Stimulated activated CD8-positive, alpha-beta memory T cell treated with anti-CD3 and anti-CD28 coated beads, Interleukin-12 subunit alpha, Interleukin-12 subunit beta, amount 100 ng/mL, for 24 hours (primary cell): ENCODE results near the gene LRRC1.

Experiments used
- DNase-seq: peaks from one replicate; pipeline ENCODE4 v3.0.0-alpha.2; 2020; ENCODE audit errors: extremely low read depth

Gene LRRC1

GRCh38 chr6:53924277-53924676 is 129.5 kb downstream of the LRRC1 start:
- DNase-seq, result no peak

GRCh38 chr6:53924821-53925422 is 130.1 kb downstream of the LRRC1 start:
- DNase-seq, result no peak

- DNase-seq, result no peak
These were observed 131.1 kb downstream of the LRRC1 start for GRCh38 chr6:53925891-53926290.

DNA sequence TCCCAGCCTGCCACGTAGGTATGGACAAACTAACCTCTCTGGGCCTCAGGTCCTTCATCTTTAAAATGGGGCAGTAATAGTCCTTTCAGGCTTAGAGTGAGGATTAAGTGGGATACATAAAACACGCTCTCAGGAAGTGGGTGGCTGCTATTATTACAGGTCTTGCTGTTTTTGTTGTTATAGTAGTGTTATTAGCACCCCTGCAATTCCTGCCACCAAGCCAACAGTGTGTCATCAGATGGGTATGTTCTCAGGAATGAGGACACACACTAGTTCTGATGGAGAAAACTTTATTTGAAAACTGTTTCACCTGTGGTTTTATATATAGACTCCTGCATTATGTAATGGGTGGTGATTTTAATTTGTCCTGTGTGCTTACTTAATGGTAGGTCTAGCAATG is 131.7 kb downstream of the LRRC1 start:
- DNase-seq, result no peak

DNA sequence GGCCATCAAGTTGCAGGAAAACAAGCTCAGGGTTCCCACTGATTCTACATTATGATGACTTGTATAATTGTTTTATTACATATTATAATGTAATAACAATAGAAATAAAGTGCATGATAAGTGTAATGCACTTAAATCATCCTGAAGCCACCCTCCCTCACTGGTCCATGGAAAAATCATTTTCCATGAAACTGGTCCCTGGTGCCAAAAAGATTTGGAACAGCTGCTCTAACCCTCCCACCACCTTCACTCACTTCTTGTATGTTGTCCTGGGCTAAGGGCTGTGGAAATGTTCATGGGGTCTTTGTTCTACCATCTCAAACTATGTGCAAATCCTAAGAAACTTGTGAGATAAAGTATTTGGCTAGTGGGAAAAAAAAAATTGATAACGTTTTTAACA is 133.8 kb downstream of the LRRC1 start:
- DNase-seq, result no peak

DNA sequence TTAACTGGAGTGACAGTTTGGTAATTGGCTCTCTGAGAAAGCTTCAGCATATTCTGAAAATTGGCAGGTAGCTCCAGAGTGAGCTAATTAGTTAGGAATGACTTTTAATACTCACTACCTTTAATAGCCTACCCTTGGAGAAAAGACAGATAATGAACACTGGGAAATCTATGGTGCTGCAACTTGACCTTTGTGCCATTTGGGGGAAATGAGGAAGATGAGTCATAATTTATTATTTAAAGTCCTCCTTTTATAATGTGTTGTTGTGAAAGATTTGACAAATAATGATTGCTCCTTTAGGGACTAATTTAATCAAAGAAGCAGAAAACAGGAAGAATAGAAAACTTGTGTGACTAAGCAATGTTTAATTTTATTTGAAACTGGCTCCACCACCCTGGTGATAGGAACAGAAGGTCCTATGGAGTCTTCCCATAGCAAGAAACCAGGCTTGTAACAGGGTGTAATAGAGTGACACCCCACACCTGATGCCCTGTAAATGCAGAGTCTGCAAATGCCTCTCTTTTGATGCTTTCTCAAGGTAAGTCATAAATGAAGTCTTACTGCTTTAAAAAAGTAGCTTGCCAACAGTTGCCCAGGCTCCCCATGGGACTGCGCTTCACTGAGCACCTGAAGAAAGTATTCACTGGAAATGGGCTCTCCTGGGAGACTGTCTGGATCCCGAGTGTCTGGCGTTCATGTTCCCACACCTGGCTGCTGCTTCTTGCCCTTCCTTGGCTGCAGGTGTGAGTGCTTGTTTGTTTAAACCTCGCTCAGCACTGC is 134.4 kb downstream of the LRRC1 start:
- DNase-seq, result no peak

- DNase-seq, result no peak
These were observed 135.0 kb downstream of the LRRC1 start for GRCh38 chr6:53929821-53930120.

- DNase-seq, result no peak
These were observed 135.5 kb downstream of the LRRC1 start for GRCh38 chr6:53930330-53930729.

DNA sequence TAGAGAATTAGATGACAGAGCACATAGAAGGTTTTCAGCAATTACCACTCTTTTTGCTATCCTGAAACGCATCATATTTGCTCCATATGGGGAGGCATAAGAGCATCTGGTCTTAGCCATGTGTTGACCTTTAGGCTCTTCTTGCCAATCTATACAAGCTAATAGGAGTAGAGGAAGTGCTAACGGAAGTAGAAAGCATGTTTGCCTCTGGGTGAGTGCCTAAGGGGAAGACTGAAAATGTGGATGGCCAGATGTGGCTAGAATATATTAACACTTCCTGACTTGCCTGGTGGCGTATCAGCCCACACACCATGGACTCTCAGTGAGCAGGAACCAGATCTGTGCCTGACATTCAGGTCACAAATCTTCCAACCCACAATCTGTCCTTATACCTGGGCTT is 136.3 kb downstream of the LRRC1 start:
- no peak for DNase-seq

GRCh38 chr6:53932516-53932915 is 137.7 kb downstream of the LRRC1 start:
- DNase-seq, result no peak

- no peak for DNase-seq
These were observed 139.2 kb downstream of the LRRC1 start for GRCh38 chr6:53934023-53934422.

DNA sequence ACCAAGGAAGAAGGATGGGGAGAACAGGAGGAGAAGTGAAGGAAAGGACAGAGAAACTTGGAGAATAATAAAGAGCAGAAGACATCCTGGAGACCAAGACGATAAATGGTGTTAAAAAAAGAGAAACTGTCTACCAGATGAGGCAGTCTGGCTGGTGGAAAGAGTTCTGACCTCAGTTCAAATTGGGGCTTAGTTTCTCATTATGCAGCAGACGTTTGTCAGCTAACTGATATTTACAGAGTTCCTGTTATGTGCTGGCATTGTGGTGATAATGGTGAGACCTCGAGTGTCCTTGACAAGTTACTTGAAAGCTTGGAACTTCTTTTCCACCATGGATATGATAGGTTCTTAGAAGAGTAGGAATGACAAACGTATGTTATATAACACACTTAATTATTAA is 142.7 kb downstream of the LRRC1 start:
- no peak for DNase-seq

DNA sequence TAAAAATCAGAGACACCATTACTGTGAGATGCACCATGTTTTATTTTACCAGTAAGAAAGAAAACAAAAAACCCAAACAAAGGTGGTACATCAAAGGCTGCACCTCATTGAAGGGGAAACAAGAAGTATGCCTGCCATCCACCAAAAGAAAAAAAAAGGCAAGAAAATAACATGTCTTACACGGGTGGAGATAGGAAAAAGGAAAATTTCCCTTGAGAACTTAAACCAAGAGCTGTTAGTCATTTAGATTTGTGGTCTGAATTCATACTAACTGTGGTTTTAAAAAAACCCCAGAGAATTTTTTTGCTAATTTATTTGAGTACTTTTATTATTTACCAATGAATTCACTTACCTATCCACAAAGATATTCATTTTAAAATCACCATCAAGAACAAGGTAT is 144.0 kb downstream of the LRRC1 start:
- no peak for DNase-seq

GRCh38 chr6:53939830-53940229 is 145.0 kb downstream of the LRRC1 start:
- DNase-seq, result no peak

DNA sequence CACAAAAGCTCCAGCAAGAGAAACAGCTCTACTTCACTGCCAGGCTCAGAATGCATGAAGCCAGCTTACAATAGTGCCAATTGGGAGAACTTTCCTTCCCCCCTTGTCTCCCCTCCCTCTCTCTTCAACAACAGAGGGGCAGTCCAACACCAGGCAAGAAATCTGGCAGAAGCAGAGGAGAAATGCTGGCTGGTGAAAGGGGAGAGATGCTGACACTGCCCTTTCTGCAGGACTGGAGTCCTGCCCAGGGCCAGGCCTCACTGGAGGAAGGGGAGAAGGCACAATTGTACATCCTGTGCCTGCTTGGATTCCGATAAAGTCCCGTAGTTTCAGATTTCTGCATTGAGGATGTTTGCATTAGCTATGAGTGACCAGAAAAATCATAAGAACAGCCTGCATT is 148.6 kb downstream of the LRRC1 start:
- DNase-seq, result no peak

DNA sequence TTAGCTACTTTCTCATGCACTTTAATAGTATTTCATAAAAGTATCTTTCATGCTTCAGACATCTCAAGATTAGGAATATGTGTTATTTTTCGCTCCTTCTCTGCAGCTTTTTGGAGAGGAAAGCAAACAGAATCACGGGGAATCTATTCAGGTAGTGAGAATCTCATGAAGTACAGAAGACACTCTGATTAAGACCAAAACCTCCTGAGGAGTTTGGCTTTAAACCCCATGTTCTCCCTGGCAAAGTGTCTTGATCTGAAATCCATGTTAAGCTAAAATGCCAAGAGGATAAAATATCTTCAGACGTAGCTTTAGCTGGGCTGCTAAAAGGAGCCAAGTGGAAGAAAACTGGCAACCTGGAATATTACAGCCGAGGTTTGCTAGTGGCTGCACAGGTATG is 149.3 kb downstream of the LRRC1 start:
- no peak for DNase-seq

GRCh38 chr6:53944543-53944942 is 149.7 kb downstream of the LRRC1 start:
- DNase-seq, result no peak

- no peak for DNase-seq
These were observed 151.1 kb downstream of the LRRC1 start for GRCh38 chr6:53945765-53946407.

DNA sequence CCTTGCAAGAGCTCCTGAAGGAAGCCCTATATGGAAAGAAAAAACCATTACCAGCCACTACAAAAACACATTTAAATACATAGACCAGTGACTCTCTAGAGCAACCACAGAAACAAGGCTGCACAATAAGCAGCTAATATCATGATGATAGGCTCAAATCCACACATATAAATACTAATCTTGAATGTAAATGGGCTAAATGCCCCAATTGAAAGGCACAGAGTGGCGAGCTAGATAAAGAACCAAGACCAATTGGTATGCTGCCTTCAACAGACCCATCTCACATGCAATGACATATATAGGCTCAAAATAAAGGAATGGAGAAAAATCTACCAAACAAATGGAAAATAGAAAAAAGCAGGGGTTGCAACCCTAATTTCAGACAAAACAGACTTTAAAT is 153.0 kb downstream of the LRRC1 start:
- DNase-seq, result no peak

GRCh38 chr6:53951383-53951782 is 156.6 kb downstream of the LRRC1 start:
- no peak for DNase-seq

DNA sequence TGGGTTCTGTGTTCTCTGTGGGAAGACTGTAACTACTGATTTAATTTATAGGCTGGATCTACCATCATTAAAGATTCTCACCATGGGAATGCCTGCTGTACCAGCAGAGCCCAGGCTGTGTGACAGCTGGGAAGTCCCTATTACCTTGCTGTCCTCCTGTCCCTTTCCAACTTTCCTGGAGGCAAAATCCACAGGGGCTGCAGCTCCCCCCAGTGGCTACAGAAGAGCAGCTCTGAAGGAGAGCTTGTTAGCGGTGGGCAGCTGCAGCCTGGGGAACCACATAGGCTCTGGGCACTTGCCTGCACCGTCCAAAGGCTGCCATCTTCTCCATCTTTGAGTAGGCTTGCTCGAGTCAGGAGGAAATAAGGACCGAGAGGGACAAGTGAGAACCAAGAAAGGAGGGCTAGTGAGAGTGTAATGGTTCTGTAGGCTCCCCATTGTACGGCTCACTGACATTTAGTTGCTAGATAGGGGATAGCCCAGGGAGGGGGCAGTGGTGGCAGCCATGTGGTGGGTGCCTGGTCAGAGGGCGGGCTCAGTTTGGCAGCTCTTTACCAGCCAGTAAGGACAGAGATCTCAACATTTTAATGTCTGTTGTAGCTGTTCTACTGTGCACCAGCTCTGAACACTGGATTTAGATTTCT is 161.4 kb downstream of the LRRC1 start:
- no peak for DNase-seq

DNA sequence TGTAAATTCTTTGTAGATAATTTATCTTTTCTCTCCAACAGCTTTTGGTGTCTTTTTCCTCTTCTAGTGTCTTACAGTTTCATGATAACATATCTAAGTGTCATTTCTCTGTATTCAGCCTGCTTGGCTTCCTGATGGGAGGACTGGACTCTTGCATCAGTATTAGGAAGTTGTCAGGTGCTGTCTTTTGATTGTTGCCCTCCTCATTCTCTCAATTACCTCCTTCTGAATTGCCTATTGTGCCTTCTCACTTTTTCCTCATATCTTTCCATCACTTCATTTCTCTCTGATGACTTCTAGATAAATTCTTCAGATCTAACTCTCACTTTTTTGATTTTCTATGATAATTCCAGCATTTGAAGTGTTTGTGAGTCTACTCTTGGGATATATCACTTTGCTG is 162.0 kb downstream of the LRRC1 start:
- DNase-seq, result no peak

- DNase-seq, result no peak
These were observed 164.9 kb downstream of the LRRC1 start for GRCh38 chr6:53959717-53960116.
